ENCODE results near the gene GNA12.

DNA sequence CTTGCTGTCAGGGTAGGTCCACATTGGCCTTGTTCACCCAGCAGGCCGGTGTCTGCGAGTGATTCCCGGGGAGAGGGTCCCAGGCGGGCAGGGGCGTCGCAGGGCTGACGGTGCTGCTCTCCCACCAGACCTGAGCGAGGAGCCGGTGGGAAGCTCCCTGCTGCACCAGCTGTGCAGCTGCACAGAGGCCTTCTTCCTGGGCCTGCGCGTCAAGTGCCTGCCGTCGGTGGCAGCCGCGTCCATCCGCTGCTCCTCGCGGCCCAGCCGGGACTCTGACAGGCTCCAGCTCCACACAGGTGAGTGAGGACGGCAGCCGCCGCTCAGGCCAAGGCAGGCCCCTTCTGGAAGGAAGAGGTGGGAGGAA, 141.5 kb downstream of the GNA12 start:
- TF ChIP-seq, protein P1, sequence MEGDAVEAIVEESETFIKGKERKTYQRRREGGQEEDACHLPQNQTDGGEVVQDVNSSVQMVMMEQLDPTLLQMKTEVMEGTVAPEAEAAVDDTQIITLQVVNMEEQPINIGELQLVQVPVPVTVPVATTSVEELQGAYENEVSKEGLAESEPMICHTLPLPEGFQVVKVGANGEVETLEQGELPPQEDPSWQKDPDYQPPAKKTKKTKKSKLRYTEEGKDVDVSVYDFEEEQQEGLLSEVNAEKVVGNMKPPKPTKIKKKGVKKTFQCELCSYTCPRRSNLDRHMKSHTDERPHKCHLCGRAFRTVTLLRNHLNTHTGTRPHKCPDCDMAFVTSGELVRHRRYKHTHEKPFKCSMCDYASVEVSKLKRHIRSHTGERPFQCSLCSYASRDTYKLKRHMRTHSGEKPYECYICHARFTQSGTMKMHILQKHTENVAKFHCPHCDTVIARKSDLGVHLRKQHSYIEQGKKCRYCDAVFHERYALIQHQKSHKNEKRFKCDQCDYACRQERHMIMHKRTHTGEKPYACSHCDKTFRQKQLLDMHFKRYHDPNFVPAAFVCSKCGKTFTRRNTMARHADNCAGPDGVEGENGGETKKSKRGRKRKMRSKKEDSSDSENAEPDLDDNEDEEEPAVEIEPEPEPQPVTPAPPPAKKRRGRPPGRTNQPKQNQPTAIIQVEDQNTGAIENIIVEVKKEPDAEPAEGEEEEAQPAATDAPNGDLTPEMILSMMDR (IDR thresholded peaks at IDR 0.05) = no peak
- TF ChIP-seq POLR2A (IDR thresholded peaks at IDR 0.05) = no peak

Measured in lower leg skin (tissue), 3 donors.